Esophagus mucosa (tissue), 1 donor: ENCODE results near the gene POLRMT. TPM values are rescaled to one million over a fixed set of nuclear protein-coding genes. Genes with fewer than 3 reads are reported as not detected.
"Not testable (repeated sequence)": the region's sequence is repeated elsewhere in the genome, so short reads cannot be mapped to it uniquely, and the experiment has no call there.

ENCODE experiments used
- ATAC-seq: fragments of 200-7000 bp; cut with Tn5 transposase; one replicate; pipeline ENCODE4 v1.9.1; 2020
- total RNA-seq: library from RNA; stranded (reverse); gene quantifications from one replicate; pipeline ENCODE4 v1.2.4, GENCODE V29; 2023
- donor health status: DM: yes; HTN: yes; CAD: no.

The POLRMT gene
- total RNA-seq, 1 donor from 2014 or later = 24.5 TPM

DNA sequence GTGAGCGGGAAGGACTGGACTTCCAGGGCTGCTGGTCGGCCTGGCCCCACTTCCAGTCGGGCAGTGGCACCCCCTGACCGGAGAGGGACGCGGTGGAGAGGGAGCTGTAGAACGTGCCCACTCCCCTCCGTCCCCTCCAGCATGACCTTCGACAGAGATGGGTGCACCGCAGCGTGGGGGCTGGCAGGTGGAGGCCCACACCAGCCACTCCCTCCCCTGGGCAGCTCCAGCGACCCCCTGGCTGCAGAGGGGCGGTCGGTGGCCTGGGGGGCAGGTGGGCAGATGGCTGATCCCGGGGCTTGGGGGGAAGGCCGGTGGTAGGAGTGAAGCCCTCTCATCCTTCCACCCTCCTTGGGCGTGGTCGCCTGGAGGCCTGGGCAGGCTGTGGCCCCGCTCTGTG, 41.2 kb downstream of the POLRMT start:
- ATAC-seq = no peak

DNA sequence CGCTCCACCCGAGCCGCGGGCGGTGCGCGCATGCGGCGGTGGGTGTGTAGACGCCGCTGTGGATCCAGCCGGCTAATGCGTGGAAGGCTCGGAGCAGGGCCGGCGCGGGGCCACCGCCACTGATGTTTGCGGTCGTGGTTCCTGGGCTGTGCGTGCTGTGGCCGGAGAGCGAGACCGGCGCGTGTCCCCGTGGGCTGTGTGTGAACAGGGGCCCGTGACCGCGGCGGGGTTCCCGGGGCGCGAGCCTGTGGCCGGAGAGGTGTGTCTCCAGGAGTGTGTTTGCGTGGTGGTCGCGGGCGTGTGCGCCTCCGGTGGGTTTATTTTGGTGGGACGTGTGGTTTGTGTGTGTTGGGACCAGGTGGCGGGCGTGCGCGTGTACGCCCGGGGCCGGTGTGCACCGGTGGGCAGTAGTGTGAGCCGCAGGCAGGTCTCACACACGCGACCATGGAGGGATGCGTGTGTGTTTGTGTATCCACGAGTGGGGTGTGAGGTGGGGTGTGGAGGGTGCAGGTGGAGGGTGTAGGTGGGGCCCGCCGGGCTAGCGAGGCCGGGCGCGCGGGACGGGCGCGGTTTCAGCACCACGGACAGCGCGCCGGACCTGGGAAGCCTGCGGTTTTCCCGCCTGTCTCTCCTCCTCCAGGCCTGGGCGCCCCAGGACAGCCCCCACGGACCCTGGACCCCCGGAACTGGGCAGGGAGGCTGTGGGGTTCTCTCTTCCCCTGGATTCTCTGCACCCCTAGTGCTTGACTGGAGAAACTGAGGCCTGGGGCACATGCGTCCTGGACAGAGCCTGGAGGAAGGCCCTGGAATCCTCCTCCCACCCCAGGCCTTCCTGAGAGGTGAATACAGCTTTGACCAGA, 42.0 kb downstream of the POLRMT start:
- ATAC-seq = peak; percentile 16

- no peak for ATAC-seq
Observed at GRCh38 chr19:590750-591098, 42.6 kb downstream of the POLRMT start.

DNA sequence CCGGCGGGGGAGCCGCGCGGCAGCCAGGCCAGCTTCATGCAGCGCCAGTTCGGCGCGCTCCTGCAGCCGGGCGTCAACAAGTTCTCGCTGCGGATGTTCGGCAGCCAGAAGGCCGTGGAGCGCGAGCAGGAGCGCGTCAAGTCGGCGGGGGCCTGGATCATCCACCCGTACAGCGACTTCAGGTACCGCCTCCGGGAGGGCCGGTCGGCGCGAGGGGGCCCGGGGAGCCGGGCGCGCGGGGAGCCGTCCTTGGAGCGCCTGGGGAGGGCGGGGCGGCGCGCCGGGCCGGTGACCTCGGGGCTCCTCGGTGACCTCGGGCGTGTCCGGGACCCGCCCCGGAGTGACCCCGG, 43.0 kb downstream of the POLRMT start:
- no peak for ATAC-seq

- ATAC-seq = no peak
Observed at GRCh38 chr19:589693-590395, 43.5 kb downstream of the POLRMT start, which contains the start of gene HCN2. TSS of gene HCN2 (plus strand) at chr19:589881. CDS start at chr19:589946, 65 bp downstream.

GRCh38 chr19:588741-589692, 44.3 kb downstream of the POLRMT start:
- ATAC-seq = no peak

GRCh38 chr19:588093-588740, 45.1 kb downstream of the POLRMT start:
- ATAC-seq = peak; percentile 25

DNA sequence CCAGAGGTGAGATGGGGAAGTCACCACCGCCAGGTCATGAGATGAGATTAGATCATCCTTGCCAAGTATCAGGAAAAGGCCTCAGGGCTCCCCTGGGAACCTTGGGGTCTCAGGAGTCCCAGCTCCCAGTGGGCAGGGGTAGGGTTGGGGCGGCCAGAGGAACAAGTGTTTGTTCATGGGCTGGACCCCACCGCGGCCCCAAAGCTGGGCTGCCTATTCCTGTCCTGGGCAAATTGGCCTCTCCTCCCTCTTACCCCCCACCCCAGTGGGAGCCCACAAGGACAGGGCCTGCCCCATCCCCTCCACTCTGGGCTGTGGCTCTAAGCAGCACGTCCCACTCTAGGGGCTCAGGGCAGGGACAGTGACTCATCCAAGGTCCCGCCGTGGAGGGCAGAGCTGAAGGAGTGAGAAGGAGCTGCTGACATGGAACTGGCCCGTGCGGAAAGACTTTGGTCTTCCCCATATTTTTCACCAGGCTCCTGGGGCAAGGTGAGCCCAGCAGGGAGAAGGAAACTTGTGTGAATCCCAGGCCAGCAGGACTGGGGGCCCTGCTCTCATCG, 47.7 kb downstream of the POLRMT start:
- peak; percentile 8 for ATAC-seq

- not testable (repeated sequence) for ATAC-seq
Observed at GRCh38 chr19:585146-585545, 48.2 kb downstream of the POLRMT start.

- peak; percentile 19 for ATAC-seq
Observed at GRCh38 chr19:584240-585001, 48.9 kb downstream of the POLRMT start.

DNA sequence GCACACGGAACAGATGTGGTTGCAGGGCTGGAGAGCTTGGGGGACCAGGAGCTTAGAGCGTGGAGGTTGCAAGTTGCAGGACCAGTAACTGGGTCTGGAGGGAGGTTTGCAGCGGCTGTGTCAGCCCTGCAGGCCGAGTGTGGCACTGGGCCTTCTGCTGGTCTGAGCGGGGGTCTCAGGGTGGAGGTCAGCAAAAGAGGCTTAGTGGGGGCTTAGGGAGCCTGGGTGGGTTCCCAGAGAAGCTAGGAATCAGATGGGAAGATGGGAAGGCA, 49.4 kb downstream of the POLRMT start:
- no peak for ATAC-seq

GRCh38 chr19:583198-583967, 50.0 kb downstream of the POLRMT start:
- no peak for ATAC-seq

DNA sequence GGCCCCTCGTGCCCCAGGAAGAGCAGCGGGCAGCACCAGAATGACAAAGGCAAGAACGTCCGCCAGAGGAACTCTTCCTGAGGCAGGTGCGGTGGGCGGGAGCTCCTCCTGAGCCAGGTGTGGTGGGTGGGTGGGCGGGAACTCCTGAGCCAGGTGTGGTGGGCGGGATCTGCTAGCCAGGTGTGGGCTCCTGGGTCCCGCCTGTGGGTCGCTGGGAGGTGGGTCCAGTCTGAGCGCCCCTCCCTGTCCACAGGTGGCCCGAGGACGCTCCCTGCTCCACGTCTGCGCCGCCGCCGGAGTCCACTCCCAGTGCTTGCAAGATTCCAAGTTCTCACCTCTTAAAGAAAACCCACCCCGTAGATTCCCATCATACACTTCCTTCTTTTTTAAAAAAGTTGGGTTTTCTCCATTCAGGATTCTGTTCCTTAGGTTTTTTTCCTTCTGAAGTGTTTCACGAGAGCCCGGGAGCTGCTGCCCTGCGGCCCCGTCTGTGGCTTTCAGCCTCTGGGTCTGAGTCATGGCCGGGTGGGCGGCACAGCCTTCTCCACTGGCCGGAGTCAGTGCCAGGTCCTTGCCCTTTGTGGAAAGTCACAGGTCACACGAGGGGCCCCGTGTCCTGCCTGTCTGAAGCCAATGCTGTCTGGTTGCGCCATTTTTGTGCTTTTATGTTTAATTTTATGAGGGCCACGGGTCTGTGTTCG, 50.7 kb downstream of the POLRMT start:
- no peak for ATAC-seq

- ATAC-seq = no peak
Observed at GRCh38 chr19:581399-582111, 51.8 kb downstream of the POLRMT start.

GRCh38 chr19:580274-580835, 53.0 kb downstream of the POLRMT start:
- ATAC-seq = no peak

- no peak for ATAC-seq
Observed at GRCh38 chr19:579842-580155, 53.5 kb downstream of the POLRMT start.

- ATAC-seq = no peak
Observed at GRCh38 chr19:579111-579841, 54.1 kb downstream of the POLRMT start.
